Activated CD4-positive, alpha-beta T cell treated with anti-CD3 and anti-CD28 coated beads for 4 hours (primary cell): ENCODE results near the gene CRACDL.
A peak's percentile ranks its signal among the peaks of the same experiment; 100 is the strongest.
"Not testable (repeated sequence)": the region's sequence is repeated elsewhere in the genome, so short reads cannot be mapped to it uniquely, and the experiment has no call there.

Source experiments
- DNase-seq, 2 donors: peaks; one replicate each; pipeline ENCODE4 v3.0.0-alpha.2; 2020

The CRACDL gene

DNA sequence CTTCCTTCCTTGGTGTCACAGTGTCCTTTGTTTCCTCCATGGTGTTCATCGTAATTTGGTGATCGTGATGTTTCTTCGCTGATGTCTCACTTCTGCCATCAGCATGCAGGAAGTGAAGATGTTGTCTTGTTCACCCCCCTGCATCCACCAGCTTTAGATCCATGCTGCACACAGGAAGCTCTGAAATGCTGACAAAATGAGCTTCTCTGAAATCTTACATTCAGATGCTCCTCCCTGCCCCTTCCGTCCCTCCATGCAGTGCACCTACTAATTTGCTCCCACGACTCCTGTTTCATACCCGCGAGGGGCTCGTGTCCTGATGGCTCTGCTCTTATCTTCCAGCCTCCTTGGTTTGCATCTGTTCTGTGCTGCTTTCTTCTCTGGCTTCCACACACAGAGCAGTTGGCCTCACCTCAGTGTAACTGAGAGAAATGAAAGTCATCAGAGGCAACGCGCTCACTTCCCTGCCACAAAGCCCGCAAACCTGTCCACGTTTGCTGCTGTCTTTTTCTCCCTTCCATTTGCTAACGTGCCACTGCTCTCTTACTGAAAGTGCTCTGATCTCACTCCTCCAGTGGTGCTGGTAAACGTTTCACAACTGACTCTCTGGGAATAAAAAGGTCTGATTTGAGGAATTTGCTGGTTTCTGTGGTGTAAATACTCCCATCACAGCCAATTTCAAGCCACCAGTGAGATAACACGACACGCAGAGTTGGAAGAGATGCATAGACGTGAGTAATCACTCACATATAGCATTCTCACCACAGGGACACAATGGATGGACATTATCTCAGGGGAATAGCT is 164.1 kb downstream of the CRACDL start:
- DNase-seq = peak; percentile 58 to 59

DNA sequence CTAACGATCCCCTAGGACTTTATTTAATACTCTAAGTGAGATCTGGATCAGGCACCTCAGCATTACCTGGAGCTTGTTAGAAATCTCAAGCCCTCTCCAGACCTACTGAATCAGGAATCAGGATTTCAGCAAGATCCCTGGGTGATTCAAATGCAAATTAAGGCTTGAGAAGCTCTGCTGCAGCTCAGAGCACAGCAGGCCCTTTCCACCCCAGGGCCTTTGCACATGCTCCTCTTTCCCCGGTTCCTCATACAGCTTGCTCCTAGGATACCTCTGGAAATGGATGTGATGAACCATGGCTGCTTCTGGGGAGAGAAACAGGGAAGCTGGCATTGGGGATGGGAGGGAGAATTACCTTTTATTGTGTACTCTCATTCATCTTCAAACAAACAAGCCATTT is 164.8 kb downstream of the CRACDL start:
- no peak for DNase-seq

DNA sequence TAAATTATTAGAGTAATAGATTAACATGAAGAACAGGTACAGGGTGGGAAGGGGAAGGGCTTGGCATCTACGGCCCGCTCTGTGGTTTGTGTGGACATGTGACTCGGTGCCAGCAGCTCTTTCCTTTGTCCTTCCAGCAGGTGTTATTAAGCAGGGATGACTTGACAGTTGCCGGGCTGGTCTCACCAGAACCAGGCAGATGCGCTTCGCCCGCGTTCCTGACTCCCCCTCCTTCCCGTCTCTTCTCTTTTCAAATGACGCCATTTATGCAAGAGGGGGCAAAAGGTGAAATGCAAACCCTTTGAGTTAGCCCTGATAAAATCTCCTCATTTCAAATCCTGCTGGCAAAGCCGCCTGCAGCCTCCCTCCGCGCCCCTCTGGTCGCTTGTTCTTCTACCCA is 166.2 kb downstream of the CRACDL start:
- peak in 1 of 2 donors; percentile 35 for DNase-seq

DNA sequence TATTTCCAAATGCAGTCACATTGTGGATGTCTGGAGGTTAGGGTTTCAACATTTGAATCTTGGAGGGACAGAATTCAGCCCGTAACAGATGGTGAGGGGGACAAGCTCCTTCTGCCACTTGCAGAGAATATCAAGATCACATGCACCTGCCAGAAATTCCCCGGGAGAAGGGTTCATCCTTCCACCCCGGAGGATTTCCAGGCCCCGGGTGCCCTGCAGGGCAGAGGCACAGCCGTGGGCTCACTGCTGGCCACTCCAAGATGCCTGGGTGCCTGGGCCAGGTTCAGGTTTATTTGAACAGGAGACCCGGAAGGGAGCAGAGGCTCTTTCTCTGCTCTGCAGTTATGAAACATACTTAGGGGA is 166.9 kb downstream of the CRACDL start:
- no peak for DNase-seq

DNA sequence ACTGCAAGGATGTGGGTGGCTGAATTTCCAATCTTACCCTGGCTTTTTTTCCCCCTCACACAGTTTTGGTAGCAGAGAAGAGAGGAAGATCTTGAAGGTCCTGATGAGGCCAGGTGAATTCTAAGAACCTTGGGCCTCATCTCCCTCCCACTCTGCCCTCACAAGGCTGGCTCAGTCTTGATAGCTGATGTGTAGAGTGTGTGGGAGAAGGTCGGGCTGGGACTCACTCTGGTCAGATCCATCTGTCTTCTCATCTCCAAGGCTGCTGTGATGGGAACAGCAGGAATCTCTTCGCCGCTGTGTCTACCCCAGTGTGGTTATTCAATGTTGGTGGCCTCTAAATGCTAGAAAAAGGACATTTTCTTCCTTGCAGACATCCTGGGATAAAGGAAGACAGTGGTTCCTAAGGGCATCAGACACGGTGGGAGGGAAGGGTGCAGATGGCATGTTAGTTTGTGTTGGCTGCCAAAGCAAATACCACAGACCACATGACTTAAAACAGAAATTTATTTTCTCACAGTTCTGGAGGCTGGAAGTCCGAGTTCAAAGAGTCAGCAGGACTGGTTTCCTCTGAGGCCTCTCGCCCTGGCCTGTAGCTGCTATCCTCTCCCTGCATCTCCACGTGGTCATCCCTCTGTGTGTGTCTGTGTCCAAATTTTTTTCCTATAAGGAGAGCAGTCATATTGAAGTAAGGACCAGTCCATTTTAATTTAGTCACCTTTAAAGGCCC is 167.5 kb downstream of the CRACDL start:
- DNase-seq = peak; percentile 47 to 51

DNA sequence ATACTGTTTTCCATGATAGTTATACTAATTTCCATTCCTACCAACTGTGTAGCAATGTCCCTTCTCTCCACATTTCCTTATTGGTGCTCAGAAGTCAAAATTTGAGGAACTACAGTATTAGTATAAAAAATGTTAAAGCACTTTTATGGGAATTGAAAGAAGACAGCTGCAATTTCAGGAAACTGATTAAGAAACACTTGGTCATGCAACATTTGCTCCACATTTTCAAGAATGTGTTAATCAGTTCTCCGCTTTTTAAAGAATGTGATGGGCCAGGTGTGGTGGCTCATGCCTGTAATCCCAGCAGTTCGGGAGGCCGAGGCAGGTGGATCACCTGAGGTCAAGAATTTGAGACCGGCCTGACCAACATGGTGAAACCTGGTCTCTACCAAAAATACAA is 171.5 kb downstream of the CRACDL start:
- DNase-seq = no peak

DNA sequence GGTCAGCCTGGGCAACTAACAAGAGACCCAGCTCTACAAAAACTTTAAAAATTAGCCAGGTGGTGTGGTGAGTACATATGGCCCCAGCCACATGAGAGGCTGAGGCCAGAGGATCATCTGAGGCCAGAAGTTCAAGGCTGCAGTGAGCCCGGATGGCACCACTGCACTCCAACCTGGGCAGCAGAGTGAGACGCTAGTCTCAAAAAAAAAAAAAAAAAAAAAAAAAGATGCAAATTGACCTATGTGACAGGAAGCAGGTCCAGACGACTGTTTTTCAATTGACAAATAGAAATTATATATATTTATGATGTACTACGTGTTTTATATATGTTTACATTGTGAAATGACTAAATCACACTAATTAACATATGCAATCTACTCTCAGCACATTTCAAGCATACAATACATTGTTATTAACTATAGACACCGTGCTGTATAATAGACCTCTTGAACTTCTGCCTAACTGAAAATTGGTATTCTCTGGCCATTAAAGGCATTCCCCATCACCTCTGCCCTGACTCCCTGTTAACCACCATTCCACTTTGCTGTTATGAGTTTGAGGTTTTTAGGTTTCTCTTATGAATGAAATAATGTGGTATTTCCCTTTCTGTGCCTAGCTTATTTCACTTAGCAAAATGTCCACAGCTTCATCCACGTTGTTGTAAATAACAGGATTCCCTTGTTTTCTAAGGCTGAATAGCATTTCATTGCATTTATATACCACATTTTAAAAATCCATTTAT is 172.6 kb downstream of the CRACDL start:
- no peak for DNase-seq

DNA sequence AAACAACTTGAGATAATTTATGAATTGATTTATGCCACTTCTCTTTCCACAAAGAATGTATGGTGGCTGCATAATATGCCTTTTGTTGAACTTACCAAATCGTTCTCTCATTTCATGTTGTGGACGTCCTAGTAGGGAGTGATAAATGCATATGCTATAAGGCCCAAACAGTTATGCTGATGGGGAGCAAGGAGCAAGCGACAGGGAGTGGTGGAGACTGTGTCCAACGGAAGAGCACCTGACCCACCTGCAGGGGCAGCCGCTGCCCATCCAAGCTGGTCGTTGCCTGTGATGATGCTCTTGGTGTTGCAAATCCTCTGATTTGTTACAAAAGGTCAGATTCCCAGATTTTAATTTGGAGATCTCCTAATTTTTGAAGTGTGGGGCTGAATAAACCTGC is 174.1 kb downstream of the CRACDL start:
- DNase-seq = no peak

DNA sequence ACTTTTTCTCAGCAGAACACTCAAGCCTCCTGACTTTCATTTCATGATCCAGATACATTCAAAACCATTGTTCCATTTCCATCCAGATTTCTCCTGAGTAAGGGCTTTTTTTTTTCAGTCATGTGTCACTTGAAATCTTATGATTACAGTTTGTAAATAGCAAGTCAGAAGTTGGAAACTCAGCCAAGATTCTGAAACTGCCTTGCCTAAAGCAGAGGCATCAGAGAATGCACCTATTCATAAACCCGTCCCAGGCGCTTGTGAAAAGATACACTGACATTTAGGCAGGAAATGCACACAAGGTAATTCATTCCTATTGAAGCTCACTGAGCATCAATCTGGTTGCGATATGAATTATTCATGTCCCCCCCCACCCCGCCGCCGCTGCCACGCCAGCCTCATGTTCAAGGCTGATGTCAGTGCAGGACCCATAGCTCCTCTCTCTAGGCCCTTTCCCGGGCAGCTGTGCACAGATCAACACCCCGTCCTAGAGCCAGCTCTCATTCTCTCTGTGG is 174.7 kb downstream of the CRACDL start:
- DNase-seq = peak; percentile 75 to 78

DNA sequence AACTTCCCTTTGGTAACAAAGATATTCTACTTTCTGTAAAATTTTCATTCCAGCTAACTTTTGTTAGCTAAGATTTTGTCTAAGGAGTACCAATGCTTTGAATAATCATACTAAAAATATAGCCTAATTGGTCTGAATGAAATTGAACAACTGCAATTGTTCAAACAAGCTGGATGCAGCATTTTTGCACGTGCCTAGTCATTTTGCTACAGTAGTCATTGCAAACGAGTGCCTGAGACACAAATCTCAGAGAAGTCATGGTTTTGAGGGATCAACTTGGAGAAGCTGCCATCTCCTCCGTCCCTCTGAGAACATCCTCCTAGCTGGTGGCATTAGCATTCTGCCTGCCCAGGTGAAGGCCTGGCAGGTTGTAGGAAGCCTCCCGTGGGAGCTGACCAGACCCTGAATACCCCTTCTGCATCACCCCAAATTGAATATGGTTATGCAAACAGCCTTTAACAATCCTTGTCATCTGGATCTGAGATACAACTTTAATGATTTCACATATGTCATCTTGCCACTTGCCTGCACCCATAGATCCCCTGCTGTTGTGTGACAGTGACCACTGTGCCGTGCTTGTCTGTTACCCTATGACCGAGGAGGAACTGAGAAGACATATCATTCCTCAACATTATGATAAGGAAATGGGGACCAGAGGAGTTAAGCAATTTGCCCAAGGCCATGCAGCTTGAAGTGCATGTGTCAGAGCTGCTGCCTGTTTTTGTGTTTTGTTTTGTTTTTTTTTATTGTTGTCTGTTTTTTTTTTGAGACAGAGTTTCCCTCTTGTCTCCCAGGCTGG is 176.0 kb downstream of the CRACDL start:
- no peak for DNase-seq

DNA sequence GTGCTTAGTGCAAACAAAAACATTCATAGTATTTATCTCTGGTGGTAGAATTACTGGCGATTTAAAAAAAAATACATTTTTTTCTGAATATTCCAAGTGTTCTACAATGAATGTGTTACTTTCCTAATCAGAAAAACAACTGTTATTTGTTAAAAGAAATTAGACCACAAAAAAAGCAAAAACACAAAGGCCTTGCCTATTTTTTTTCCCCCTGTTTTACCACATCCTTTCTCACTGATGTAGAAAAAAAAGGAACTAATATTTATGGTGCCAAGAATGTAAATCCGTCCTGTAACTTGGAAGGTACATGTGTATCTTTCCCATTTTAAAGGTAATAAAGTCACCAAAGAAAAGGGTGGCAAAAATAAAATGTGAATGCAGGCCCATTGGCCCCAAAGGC is 176.7 kb downstream of the CRACDL start:
- no peak for DNase-seq

DNA sequence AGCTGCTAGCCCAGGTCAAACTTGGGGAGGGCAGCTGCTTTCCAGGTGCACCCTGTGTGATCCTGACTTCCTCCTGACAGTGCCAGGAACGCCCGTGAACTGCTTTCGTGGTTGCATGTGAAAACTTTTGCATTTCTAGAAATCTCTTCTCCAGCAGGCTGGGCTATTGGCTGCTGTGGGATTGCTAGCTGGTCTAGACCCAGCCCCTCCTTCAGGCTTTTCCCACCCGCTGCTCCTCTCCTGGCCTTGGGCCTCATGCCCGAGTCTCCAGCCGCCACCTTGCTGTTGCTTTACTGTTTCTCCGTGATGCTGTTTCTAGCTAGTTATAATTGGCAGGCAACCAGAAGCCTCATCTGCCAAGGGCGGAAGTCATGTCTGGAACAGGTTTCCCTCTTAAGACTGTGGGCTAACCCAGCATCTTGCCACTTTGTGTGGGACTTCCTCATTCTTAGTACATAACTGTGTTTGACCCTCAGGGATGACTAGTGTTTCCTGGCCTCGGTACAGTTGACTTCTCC is 178.1 kb downstream of the CRACDL start:
- DNase-seq = peak; percentile 59 to 60

DNA sequence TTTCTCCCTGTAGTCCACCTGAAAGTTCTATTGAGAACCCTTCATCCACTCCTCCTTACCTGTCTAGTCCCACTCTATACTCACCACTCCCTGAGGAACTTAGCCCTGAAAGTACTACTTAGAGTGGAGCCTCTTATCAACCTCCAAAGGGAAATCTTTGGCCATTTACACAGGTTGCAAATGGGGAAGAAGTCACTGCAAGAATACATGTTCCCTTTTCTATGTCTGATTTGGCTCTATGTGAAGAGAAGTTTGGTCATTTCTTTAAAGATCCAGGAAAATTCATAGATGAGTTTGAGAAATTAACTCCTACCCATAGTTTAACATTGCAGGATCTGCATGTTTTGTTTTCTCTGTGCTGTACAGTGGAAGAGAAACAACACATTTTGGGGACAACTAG is 182.2 kb downstream of the CRACDL start:
- DNase-seq = no peak

DNA sequence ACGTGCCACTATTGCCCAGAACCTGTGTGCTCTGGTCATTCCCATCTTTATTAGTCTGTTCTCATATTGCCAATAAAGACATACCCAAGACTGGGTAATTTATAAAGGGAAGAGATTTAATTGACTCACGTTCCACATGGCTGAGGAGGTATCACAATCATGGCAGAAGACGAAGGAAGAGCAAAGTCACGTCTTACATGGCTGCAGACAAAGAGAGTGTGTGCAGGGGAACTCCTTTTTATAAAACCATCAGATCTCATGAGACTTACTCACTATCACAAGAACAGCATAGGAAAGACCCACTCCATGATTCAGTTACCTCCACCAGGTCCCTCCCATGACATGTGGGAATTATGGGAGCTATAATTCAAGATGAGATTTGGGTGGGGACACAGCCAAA is 183.3 kb downstream of the CRACDL start:
- not testable (repeated sequence) for DNase-seq

DNA sequence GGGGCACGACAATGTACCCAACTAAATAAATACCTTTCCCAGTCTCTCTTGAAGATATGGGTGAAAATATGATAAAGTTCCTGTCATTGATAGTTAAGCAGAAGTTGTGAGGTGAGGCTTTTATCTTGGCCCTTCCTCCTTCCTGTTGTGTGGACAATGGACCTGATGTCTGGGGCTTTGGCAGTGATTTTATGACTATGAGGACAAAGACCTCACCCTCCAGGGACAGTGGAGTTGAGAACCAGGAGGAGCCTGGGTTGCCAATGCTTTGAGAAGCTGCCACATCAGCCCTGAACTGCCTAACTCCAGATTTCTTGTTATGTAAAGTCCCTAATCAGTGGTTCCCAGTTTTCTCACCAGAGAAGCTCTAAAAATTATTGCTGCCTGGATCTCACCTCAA is 184.3 kb downstream of the CRACDL start:
- no peak for DNase-seq

DNA sequence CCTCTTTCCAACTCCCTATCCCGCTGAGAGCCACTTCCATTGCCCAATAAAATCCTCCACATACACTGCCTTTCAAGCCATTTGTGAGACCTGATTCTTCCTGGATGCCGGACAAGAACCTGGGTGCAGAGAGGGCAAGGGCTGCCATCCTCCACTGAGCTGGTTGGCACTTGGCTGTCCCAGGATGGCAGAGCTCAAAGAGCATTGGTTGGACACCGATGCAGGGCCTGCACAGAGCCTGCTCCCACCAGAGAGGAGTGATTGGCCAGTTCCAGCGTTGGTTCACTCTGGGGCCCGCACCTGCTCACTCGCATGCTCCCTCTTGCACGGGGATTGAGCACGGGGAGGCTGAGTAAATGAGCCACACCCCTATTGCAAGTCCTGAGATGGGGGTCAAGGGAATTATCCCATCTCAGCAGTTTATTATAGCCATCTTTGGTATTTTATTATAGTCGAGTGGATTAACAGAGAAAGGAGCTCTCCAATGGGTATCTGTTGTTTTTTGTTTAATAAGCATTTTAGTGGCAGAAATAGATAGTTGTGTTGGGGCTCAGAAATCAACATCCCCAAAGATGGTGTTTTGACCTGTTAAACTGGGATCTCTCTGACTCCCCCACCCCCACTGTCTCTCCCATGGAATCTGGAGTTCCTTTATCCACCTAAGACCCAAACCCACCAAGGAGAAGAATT is 185.3 kb downstream of the CRACDL start:
- no peak for DNase-seq

DNA sequence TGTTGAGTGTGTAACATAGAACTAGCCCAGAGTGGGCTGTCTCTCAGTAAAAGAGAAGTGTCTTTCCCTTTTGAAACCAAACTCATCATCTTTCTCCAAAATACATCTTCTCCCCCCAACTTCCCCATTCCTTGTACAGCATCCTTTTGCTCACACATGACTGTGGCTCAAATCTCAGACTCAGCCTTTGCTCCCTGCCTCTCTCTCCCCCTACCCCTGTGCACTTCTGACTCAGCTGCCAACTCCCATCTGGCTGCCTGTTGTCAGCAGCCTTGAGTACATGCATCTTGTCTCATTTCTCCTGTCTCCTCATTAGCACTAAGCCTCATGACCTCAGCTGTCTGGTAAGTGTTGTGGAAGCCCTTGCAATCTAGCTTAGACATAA is 187.0 kb downstream of the CRACDL start:
- DNase-seq = no peak

DNA sequence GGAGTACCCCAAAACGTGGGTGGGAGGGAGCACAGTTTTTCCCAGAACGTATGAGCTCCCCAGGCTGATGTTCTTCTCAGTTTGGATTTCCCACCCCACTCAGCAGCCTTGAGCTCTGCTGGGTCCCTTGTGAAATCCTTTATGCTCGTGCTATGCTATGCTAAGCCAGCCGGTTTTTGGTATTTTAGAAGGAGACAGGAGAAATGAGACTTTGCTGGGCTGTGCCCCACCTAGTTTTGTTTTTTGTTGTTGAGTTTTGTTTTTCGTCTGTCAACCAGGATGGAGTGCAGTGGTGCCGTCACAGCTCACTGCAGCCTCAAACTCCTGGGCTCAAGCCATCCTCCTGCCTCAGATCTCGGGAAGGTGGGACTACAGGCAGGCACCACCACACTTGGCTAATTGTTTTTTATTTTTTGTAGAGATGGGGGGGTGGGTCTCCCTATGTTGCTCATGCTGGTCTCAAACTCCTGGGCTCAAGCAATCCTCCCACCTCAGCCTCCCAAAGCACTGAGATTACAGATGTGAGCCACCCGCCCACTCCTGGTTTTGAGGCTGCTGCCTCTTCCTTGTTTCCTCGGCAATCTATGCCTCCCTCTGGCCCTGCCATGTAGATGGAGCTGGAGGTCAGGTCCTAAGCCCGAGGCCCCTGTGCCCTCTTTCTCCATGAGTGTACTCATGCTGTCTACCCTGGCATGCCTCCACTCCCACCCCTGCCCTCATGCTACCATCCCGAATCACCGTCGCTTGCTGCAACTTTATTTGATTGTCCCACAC is 187.5 kb downstream of the CRACDL start:
- DNase-seq = no peak

DNA sequence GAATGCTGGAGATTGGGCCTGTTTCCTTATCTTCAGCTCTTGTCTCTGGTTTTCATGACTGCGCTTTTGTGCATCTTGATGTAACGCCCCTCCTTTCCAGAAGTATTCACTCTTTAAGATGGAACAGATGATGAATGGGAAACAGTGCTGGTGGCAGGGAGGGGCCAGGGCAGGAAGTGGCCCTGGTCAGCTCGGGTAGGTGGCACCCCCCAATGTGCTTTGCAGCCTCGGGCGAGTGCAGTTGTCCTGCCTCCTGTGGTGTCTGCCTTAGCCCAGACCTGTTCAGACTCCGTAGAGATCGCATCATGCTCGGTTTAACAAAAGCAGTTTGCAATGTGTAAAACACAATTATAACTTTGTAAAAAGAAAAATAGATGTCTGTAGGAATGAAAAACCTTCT is 188.1 kb downstream of the CRACDL start:
- no peak for DNase-seq

DNA sequence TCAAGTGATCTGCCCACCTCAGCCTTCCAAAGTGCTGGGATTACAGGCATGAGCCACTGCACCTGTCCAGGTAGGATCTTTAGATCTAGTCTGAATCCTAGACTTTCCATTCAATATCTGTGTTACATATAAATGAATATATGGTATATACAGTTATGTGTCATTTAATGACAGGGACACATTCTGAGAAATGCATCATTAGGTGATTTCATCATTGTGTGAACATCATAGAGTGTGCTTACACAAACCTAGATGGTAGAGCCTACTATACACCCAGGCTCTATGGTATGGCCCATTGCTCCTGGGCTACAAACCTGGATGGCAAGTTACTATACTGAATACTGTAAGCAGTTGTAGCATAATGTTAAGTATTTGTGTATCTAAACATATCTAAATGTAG is 189.6 kb downstream of the CRACDL start:
- no peak for DNase-seq

DNA sequence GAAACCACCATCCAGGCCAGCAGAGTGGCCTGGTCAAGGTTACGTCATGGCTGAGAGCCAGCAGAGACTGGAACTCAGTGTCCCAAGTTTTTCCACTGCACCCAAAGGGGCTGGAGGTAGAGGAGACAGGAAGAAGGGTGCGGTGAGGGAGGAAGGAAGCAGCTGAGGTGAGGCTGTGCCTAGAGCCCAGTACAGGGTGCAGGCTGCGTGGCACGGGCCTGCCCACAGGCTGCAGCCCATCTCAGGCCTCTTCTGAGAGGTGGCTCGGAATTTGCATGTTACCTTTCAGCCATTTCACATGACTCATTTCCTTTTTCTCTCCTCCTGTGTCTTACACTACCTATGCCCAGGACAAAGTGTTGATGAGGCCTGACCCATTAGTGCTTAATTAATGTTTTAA is 191.4 kb downstream of the CRACDL start:
- no peak for DNase-seq
